Measurements from ENCODE around the gene STMN3.

The STMN3 gene

DNA sequence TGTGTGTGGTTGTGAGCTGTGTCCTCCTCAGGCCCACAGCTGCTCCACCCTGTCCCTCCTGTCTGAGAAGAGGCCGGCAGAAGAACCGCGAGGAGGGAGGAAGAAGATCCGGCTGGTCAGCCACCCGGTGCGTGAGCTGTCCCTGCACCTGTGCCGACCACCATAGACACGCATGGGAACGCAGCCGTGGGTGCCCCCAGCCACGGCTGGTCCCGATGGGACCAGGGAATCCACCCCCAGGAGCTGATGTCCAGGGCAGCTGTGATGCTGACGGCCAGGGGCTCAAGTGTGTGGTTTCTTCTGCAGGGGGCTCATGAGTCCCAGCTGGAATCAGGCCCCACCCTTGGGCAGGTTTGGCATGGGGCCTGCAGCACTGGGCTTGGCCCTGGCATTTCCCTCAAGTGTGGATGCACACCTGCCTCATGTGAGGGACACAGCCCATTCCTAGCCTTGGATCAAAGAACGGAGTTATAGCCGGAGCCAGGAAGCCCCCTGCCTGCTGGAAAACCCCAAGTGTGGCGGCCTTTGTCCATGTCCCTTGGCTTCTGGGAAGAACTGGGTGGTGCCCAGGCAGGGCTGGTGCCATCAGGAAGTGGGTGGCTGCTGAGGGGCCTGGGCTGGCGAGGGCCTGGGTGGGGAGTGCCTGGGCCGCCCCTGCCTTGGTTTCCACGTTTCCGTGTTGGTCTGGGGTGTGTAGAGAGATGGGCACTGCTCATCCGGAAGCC is 38.6 kb upstream of the STMN3 start:
- Histone ChIP-seq H3K27me3 (ENCODE audit: insufficient read depth, low read length) (no peaks in the 10 kb centered on the region), H3K36me3 (ENCODE audit: insufficient read depth, low read length) (peaks cover 6% of the 10 kb centered on the region; the same call in 1 of the 2 replicates), H3K27ac (ENCODE audit: low read depth, low read length) (no peak overlapping the region), H3K4me1 (ENCODE audit: control insufficient read depth, insufficient read depth, low read length, unreplicated experiment) (peaks cover 15% of the 10 kb centered on the region), H3K4me3 (ENCODE audit: low read depth, low read length) (no peak overlapping the region), H3K79me2 (ENCODE audit: control insufficient read depth, insufficient read depth, low read length, unreplicated experiment) (no peaks in the 10 kb centered on the region), H2AFZ (ENCODE audit: low read length, unreplicated experiment) (no peak overlapping the region)

DNA sequence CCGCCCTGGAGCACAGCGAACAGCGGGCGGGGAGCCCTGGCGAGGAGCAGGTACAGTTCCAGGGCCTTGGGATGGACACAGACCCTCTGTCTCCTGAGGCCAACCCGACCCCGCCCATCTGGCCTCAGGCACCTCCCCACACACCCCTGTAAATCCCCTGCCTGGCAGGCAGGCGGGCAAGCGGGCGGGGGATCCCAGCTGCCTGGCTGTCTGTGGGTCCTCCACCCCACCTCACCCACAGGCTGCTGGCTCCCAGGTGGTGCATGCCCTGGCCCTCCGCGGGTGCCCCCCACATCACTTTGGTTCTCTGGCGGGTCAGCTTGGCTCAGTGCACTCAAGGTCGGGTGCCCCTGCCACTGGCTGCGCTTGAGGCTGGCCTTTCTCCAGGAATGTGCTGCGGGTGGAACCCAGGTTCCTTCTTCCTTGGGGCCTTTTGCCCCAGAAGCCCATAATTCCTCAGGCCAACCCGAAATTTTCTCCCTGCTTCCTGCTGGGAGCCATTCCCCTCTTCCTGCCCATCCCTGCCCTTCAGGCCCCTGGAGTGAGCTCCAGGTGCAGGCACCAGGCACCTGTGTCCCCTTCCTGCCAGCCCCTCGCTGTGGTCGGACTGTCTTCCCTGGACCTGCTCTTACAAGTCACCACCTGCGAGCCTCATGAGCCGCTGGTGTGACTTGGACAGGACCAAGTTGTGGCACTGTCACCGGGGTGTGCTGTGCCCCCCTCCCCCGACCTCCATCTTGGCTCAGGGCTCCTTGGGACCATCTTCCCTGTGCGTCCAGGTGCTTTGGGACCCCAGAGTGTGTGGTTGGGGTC is 37.9 kb upstream of the STMN3 start:
- Histone ChIP-seq H3K4me1 (ENCODE audit: control insufficient read depth, insufficient read depth, low read length, unreplicated experiment) (peaks cover 23% of the 10 kb centered on the region), H3K79me2 (ENCODE audit: control insufficient read depth, insufficient read depth, low read length, unreplicated experiment) (no peaks in the 10 kb centered on the region), H3K36me3 (ENCODE audit: insufficient read depth, low read length) (peaks cover 6% of the 10 kb centered on the region; the same call in 1 of the 2 replicates), H3K4me3 (ENCODE audit: low read depth, low read length) (no peak overlapping the region), H2AFZ (ENCODE audit: low read length, unreplicated experiment) (no peak overlapping the region), H3K27ac (ENCODE audit: low read depth, low read length) (no peak overlapping the region), H3K27me3 (ENCODE audit: insufficient read depth, low read length) (no peaks in the 10 kb centered on the region)

DNA sequence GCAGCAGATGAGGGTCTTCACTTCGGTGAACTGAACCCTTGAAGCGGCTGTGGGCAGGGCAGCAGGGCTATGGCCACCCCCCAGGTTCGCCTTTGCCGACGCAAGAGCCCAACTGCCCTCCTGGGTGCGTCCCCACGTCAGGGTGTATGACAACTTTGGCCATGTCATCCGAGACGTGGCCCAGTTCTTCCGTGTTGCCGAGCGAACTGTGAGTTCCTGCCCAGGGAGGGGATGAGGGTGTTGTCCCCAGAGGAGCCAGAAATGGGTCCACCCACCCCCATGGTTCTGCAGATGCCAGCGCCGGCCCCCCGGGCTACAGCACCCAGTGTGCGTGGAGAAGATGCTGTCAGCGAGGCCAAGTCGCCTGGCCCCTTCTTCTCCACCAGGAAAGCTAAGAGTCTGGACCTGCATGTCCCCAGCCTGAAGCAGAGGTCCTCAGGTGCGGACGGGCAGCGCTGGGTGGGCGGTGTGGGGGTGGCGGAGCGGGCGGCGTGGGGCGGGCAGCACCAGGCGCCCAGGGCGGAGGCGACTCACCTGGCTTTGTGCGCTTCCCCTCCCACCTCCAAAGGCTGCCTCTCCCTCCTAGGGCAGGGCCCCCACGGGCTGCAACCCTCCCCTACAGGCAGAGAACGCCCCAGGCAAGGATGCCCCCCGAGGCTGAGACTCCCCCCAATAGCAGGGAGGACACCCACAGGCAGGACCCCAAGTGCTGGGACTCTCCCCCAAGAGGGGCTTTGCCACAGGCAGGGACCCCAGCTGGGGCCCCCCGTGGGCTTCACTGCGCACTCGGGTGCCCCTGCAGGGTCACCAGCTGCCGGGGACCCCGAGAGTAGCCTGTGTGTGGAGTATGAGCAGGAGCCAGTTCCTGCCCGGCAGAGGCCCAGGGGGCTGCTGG is 37.0 kb upstream of the STMN3 start:
- H3K79me2 ChIP-seq (ENCODE audit: control insufficient read depth, insufficient read depth, low read length, unreplicated experiment), result no peaks in the 10 kb centered on the region
- peaks cover 28% of the 10 kb centered on the region for H3K4me1 ChIP-seq (ENCODE audit: control insufficient read depth, insufficient read depth, low read length, unreplicated experiment)
- H2AFZ ChIP-seq (ENCODE audit: low read length, unreplicated experiment), result no peak overlapping the region
- H3K4me3 ChIP-seq (ENCODE audit: low read depth, low read length), result no peak overlapping the region
- H3K27me3 ChIP-seq (ENCODE audit: insufficient read depth, low read length), result no peaks in the 10 kb centered on the region
- no peak overlapping the region for H3K27ac ChIP-seq (ENCODE audit: low read depth, low read length)
- H3K36me3 ChIP-seq (ENCODE audit: insufficient read depth, low read length), result peaks cover 6% of the 10 kb centered on the region; the same call in 1 of the 2 replicates

DNA sequence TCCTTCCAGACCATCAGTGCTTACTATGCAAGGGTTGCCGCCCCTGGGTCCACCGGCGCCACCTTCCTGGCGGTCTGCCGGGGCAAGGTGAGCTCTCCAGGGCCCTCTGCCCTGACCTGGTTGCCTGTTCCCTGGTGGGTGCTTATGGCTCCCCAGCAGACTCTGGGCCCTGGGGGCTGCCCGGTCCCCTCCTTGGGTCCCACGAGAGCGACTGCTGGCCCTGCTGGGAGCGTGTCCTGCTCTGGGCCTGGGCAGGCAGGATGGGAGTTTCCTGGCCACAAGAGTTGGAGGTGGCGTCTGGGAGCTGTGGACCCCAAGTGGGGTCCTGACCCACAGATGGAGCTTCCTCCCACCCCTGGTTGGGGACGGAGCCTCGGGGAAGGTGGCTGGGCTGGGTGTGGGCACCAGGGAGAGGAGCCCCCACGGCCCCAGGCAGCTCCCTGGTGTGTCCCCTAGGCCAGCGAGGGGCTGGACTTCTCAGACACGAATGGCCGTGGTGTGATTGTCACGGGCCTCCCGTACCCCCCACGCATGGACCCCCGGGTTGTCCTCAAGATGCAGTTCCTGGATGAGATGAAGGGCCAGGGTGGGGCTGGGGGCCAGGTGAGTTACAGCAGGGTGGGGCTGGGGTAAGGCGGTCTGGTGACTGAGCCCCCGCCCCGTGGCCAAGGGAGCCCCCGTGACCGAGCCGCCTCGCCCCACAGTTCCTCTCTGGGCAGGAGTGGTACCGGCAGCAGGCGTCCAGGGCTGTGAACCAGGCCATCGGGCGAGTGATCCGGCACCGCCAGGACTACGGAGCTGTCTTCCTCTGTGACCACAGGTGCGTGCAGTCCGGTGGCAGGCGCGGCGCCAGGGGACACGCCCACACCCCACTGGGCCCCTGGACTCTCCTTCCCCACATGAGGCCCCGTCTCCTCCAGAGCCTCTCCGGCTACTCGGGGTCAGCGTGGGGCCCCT is 36.1 kb upstream of the STMN3 start:
- Histone ChIP-seq H3K4me3 (ENCODE audit: low read depth, low read length) (no peak overlapping the region), H3K27ac (ENCODE audit: low read depth, low read length) (no peak overlapping the region), H3K79me2 (ENCODE audit: control insufficient read depth, insufficient read depth, low read length, unreplicated experiment) (no peaks in the 10 kb centered on the region), H3K4me1 (ENCODE audit: control insufficient read depth, insufficient read depth, low read length, unreplicated experiment) (peaks cover 28% of the 10 kb centered on the region), H3K27me3 (ENCODE audit: insufficient read depth, low read length) (no peaks in the 10 kb centered on the region), H3K36me3 (ENCODE audit: insufficient read depth, low read length) (peaks cover 3% of the 10 kb centered on the region; the same call in 1 of the 2 replicates), H2AFZ (ENCODE audit: low read length, unreplicated experiment) (no peak overlapping the region)

DNA sequence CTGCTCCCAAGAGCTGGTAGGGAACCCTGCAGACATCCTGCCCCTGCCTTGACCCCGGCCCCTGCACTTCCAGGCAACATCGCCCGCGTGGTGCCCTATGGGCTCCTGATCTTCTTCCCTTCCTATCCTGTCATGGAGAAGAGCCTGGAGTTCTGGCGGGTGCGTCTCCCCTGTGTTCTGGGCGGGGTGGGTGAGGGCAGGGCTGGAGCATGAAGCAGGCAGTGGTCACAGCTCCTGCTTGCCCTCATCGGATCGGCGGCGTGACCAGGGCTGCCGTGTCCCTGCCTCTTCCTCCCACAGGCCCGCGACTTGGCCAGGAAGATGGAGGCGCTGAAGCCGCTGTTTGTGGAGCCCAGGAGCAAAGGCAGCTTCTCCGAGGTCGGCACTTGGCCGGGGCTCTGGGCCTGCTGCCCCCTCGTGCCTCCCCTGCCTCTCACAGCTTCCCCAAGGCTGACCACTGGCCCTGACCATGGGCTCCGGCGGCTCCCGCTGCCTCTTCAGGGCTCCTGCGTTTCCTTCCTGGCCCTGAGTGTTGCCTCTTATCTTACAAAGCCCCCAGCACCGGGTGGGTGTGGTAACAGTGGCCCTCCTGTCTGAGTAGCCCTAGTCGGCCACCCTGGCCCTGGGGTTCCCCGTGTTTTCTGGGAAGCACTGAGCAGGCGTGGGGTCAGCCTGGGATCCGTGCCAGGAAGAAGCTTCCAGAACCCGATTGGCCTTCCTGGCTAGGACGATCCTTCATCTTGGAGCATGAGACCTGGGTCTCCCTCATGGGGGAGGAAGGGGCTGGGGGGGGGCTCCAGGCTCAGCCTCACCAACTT is 35.2 kb upstream of the STMN3 start:
- Histone ChIP-seq H3K27me3 (ENCODE audit: insufficient read depth, low read length) (no peaks in the 10 kb centered on the region), H3K27ac (ENCODE audit: low read depth, low read length) (peak overlapping the region; percentile 95), H3K4me1 (ENCODE audit: control insufficient read depth, insufficient read depth, low read length, unreplicated experiment) (peaks cover 31% of the 10 kb centered on the region), H3K36me3 (ENCODE audit: insufficient read depth, low read length) (peaks cover under 1% of the 10 kb centered on the region; the same call in 1 of the 2 replicates), H3K4me3 (ENCODE audit: low read depth, low read length) (no peak overlapping the region), H2AFZ (ENCODE audit: low read length, unreplicated experiment) (no peak overlapping the region), H3K79me2 (ENCODE audit: control insufficient read depth, insufficient read depth, low read length, unreplicated experiment) (no peaks in the 10 kb centered on the region)

DNA sequence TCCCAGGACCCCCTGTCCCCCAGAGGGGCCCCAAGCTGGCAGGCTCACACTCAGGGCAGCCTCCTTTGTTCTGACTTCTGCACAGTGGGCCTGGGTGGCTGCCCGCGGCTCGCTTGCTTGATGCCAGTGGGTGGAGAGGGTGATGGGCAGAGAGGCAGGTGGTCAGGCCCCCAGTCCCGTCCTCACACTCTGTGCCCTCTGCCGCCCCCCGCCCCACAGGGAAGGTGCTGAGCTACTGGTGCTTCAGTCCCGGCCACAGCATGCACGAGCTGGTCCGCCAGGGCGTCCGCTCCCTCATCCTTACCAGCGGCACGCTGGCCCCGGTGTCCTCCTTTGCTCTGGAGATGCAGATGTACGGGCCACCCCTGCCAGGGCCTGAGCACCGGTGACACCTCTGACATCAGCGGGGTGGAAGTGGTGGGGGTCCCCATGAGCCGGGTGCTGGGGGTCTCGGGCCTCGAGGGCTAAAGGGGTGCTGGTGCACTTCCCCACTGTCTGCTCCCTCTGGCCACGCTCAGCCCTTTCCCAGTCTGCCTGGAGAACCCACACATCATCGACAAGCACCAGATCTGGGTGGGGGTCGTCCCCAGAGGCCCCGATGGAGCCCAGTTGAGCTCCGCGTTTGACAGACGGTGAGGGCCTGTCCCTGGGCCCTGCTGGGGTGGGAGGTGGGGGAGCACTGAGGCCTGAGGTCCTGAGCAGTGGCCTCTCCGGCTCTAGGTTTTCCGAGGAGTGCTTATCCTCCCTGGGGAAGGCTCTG is 34.4 kb upstream of the STMN3 start:
- Histone ChIP-seq H3K4me1 (ENCODE audit: control insufficient read depth, insufficient read depth, low read length, unreplicated experiment) (peaks cover 39% of the 10 kb centered on the region), H3K27me3 (ENCODE audit: insufficient read depth, low read length) (no peaks in the 10 kb centered on the region), H3K27ac (ENCODE audit: low read depth, low read length) (peak overlapping the region; percentile 95), H2AFZ (ENCODE audit: low read length, unreplicated experiment) (no peak overlapping the region), H3K36me3 (ENCODE audit: insufficient read depth, low read length) (peaks cover 3% of the 10 kb centered on the region; the same call in 1 of the 2 replicates), H3K4me3 (ENCODE audit: low read depth, low read length) (no peak overlapping the region), H3K79me2 (ENCODE audit: control insufficient read depth, insufficient read depth, low read length, unreplicated experiment) (no peaks in the 10 kb centered on the region)

DNA sequence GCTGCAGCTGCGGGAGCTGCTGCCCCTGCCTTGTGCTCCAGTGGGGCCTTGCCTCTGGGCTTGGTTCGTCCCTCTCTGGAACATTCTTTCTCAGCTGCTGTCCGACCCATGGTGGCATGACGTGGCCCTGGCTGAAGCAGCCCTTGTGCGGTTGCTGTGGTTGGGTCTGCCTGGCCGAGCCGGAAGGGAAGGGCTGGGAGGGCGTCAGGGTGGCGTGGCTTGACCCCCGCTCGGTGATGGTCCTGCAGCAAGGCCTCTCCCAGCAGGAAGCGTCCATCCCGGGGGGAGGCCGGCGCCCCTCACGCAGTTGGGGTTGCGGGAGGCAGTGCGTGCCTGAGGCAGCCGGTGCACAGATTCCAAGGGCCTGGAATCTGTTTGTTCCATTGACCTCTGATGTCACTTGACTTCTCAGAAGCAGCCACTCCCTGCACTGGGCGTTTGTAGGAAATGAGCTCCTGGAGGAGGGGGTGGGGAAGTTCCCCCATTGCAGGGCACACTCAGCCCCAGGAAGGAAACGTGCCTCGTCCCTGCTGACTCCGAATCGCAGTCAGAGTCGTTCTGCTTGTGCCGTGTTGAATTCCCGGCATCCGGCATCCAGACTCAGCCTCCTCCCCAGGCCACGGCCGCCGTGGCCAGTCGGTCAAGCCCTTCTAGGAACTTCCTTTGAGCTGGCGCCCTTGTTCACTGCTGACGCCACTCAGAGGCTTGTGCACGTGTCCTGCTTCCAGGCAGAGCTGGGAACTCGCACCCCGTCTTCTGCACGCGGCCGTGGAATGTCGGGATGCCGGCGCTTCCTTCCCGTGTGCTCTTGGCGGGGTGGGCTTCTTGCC is 33.5 kb upstream of the STMN3 start:
- H3K27ac ChIP-seq (ENCODE audit: low read depth, low read length), result peak overlapping the region; percentile 95
- H3K36me3 ChIP-seq (ENCODE audit: insufficient read depth, low read length), result peaks cover 3% of the 10 kb centered on the region; the same call in 1 of the 2 replicates
- peaks cover 47% of the 10 kb centered on the region for H3K4me1 ChIP-seq (ENCODE audit: control insufficient read depth, insufficient read depth, low read length, unreplicated experiment)
- no peak overlapping the region for H2AFZ ChIP-seq (ENCODE audit: low read length, unreplicated experiment)
- no peaks in the 10 kb centered on the region for H3K79me2 ChIP-seq (ENCODE audit: control insufficient read depth, insufficient read depth, low read length, unreplicated experiment)
- no peak overlapping the region for H3K4me3 ChIP-seq (ENCODE audit: low read depth, low read length)
- no peaks in the 10 kb centered on the region for H3K27me3 ChIP-seq (ENCODE audit: insufficient read depth, low read length)

DNA sequence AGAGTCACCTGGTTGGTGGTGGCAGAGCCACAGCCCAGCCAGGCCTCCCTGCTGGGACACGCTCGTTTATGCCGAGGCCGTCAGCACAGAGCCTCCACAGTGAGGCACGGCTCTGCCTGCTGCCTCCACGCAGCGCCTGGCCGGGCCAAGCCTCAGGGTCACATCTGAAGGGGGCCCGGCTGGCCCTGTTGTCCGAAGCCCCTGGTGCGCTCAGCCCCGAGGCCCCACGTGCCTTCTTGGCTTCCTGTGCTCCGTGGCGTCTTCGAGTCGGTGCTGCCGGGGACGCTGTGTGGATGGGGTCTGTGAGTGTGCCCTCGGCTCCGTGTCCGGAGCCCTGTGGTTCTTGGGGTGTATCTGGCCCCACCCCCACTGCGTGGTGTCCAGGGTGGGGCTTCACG is 32.9 kb upstream of the STMN3 start:
- Histone ChIP-seq H3K4me3 (ENCODE audit: low read depth, low read length) (no peak overlapping the region), H3K27ac (ENCODE audit: low read depth, low read length) (peak overlapping the region; percentile 95), H3K27me3 (ENCODE audit: insufficient read depth, low read length) (no peaks in the 10 kb centered on the region), H3K36me3 (ENCODE audit: insufficient read depth, low read length) (peaks cover 3% of the 10 kb centered on the region; the same call in 1 of the 2 replicates), H3K79me2 (ENCODE audit: control insufficient read depth, insufficient read depth, low read length, unreplicated experiment) (no peaks in the 10 kb centered on the region), H2AFZ (ENCODE audit: low read length, unreplicated experiment) (no peak overlapping the region), H3K4me1 (ENCODE audit: control insufficient read depth, insufficient read depth, low read length, unreplicated experiment) (peaks cover 52% of the 10 kb centered on the region)

All from ACC112 (cell line).